ENCODE measurements around the gene OR4C6. TPM values are rescaled to one million over a fixed set of nuclear protein-coding genes. Genes with fewer than 3 reads are reported as not detected.

The OR4C6 gene
- total and polyA plus RNA-seq, 5 donors = not detected

- Histone ChIP-seq H3K27ac (ENCODE audit: low read length) (no peak overlapping the region), H3K4me1 (ENCODE audit: control insufficient read depth, insufficient read depth, low read length) (no peaks in the 10 kb centered on the region)
- intact Hi-C loops (cut with DNase I) = no loop called here
Observed at GRCh38 chr11:55707029-55707428, 45.0 kb downstream of the OR4C6 start.

GRCh38 chr11:55714982-55715888 lies 53.2 kb downstream of the OR4C6 start:
- WGBS = 27% methylated on average over 10 of the region's 10 CpGs
- H3K27me3 ChIP-seq (ENCODE audit: control insufficient read depth, insufficient read depth) = no peaks in the 10 kb centered on the region
- no peaks in the 10 kb centered on the region for H3K9me3 ChIP-seq (ENCODE audit: control insufficient read depth, low read length)
- H3K27ac ChIP-seq (ENCODE audit: low read length) = no peak overlapping the region
- H3K4me1 ChIP-seq (ENCODE audit: control insufficient read depth, insufficient read depth, low read length) = no peaks in the 10 kb centered on the region
- ATAC-seq (no peak), DNase-seq (no peak)
- intact Hi-C loops (cut with DNase I) = no loop called here
- H3K4me3 ChIP-seq (ENCODE audit: low read length) = no peak overlapping the region

More at GRCh38 chr11:55707029-55707428, 45.0 kb downstream of the OR4C6 start:
- Histone ChIP-seq H3K4me3 (ENCODE audit: low read length) (no peak overlapping the region), H3K9me3 (ENCODE audit: control insufficient read depth, low read length) (no peaks in the 10 kb centered on the region), H3K27me3 (ENCODE audit: control insufficient read depth, insufficient read depth) (no peaks in the 10 kb centered on the region)
- DNase-seq (no peak), ATAC-seq (no peak)

Other genes starting within 250 kb of the OR4C6 start
- gene OR4C15, start 107.7 kb upstream of the OR4C6 start, total RNA-seq = not detected
- not detected for gene OR4C15, start 107.7 kb upstream of the OR4C6 start, polyA plus RNA-seq
- gene OR4C16, start 90.1 kb upstream of the OR4C6 start, total RNA-seq = not detected
- not detected for gene OR4C16, start 90.1 kb upstream of the OR4C6 start, polyA plus RNA-seq
- gene OR4C11, start 54.6 kb upstream of the OR4C6 start, total RNA-seq = not detected
- gene OR4C11, start 54.6 kb upstream of the OR4C6 start, polyA plus RNA-seq = not detected
- not detected for gene OR4P4, start 27.1 kb upstream of the OR4C6 start, total RNA-seq
- gene OR4P4, start 27.1 kb upstream of the OR4C6 start, polyA plus RNA-seq = not detected
- gene OR4S2, start 13.9 kb upstream of the OR4C6 start, total RNA-seq = not detected
- not detected for gene OR4S2, start 13.9 kb upstream of the OR4C6 start, polyA plus RNA-seq
- not detected for gene OR5D13, start 111.2 kb downstream of the OR4C6 start, total RNA-seq
- not detected for gene OR5D13, start 111.2 kb downstream of the OR4C6 start, polyA plus RNA-seq
- gene OR5D14, start 133.4 kb downstream of the OR4C6 start, total RNA-seq = not detected
- gene OR5D14, start 133.4 kb downstream of the OR4C6 start, polyA plus RNA-seq = not detected
- gene OR5L1, start 149.2 kb downstream of the OR4C6 start, total RNA-seq = not detected
- not detected for gene OR5L1, start 149.2 kb downstream of the OR4C6 start, polyA plus RNA-seq
- gene OR5D18, start 157.4 kb downstream of the OR4C6 start, total RNA-seq = not detected
- gene OR5D18, start 157.4 kb downstream of the OR4C6 start, polyA plus RNA-seq = not detected
- not detected for gene OR5L2, start 165.0 kb downstream of the OR4C6 start, total RNA-seq
- not detected for gene OR5L2, start 165.0 kb downstream of the OR4C6 start, polyA plus RNA-seq
- not detected for gene OR5D16, start 176.6 kb downstream of the OR4C6 start, total RNA-seq
- not detected for gene OR5D16, start 176.6 kb downstream of the OR4C6 start, polyA plus RNA-seq
- gene TRIM51, start 221.1 kb downstream of the OR4C6 start, total RNA-seq = not detected
- gene TRIM51, start 221.1 kb downstream of the OR4C6 start, polyA plus RNA-seq = not detected

Data from right cardiac atrium (tissue), 5 donors.